Amygdala (tissue), 56 donors: ENCODE measurements around the gene PDE1C.
"Not testable (repeated sequence)": the region's sequence is repeated elsewhere in the genome, so short reads cannot be mapped to it uniquely, and the experiment has no call there.

Experiments used
- DNase-seq, 56 donors: peaks; one replicate each; lab custom pipeline; 2025; lab: John Stamatoyannopoulos, UW

PDE1C gene

DNA sequence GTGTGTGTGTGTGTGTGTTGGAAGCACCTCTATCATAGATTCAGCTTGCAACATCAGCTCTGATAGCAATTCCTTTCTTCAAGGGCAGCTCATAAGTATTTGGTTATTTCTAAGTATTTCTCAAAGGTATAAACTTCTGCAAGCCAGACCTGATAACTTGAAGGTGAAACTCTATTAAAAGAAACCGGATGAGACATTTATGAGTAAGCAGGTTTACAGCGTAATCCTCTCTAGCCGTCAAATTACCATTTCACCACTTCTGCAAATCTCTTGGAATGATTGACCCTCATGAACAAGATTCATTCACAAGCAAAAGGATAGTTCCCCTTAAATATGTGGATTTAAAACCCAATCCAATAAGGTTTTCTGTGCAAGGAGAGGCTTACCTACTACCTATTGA lies 23.1 kb downstream of the PDE1C start:
- no peak for DNase-seq

DNA sequence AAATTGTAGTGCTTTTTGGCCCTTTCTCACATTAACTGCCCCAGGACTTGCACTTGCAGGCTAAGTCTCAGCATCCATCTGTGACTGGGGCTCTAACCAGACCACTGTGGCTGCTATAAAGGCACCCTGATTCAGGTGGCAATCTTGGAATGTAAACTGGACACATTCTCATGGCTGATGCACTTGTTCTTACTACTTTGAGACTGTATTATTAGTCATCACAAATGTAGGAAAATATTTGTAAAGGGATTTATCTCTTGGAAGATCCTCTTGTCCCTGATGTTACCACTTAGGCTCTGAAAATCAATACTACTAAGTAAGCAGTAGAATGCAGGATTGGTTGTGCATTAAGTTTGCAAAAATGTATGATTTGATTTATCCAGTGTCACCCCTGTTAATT lies 25.0 kb downstream of the PDE1C start:
- no peak for DNase-seq

DNA sequence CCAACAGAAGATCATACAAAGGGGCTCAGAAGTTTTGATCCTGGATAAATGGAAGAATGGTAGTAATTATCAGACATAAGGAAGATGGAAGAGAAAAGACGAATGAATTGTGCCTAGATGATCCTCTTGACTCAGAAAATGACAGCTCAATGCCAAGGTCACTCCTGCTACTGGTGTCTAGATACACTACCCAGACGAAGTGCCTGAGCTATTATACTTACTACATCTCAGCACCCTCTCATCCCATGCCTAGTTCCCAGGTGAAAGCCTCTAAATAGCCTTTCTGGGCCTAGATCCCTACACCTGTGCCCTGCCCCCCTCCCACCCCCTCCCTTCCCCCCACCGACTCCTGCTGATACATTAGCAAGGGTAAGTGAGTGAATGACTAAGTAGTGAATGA lies 25.5 kb downstream of the PDE1C start:
- DNase-seq = no peak

DNA sequence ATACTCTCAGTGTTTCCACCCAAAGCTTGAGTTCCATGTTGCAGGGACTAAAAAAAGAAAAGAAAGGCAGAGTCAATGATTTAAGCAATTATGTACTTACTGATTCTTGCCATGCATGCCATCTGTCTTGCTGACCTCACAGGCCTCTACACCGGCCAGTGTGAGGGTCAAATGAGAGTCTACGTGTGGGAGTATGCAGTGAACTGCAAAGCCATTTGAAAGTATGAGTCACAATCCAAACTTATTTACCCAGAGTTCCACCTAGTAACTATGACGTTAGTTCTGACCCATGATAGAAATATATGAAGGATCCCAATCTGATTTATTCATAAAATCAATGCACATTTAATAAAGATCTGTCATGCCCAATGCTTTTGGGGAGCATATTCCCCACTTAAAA lies 26.5 kb downstream of the PDE1C start:
- no peak for DNase-seq

DNA sequence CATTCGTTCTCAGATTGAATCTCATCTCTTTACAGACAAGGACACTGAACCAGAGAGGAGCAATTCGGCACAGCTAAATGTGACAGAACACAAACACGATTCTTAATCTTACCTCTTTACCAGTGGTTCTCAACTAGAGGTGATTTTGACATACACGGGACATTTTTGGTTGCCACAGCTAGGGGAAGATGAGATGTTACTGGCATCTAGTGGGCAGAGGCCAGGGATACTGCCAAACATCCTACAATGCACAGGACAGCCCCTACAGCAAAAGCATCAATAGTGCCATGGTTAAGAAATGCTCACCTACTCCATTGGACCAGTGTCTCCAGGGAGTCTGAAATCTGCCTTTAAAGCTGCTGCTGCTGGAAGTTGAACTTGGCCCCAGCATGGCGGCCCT lies 27.3 kb downstream of the PDE1C start:
- no peak for DNase-seq

DNA sequence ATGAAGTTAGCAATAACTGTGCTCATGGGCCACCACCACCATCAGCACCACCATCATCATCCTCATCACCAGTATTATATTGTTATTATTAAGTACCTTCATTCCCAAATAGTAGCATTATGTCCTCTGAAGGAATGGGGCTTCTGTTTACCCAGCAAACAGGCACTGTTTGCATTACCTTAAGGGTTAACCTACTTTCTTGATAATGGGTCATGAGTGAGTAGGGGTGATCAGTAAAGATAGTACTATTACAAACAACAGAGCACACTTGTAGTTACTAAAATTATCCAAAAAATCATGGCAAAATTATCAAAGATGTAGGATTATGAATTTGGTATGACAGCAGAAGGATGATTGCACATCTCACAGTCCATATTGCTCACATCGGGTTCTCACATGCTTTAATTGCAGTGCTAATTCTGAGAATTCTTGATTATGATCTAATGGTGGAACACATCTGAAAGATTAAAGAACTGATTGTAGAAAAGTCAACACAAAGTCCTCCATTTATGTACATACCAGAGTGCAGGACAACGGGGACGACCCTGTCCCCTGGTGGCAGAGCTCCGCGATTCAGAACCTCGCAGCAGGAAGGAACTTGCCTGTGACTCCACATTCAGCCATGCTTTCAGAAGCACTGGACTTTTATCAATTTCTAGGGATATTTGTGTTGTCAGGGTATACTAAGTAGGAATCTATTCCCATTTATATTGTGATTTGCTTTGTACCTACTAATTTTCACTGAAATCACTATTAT lies 31.0 kb downstream of the PDE1C start:
- peak in 16 of 56 donors; percentile 5 to 62 (median 30) for DNase-seq

DNA sequence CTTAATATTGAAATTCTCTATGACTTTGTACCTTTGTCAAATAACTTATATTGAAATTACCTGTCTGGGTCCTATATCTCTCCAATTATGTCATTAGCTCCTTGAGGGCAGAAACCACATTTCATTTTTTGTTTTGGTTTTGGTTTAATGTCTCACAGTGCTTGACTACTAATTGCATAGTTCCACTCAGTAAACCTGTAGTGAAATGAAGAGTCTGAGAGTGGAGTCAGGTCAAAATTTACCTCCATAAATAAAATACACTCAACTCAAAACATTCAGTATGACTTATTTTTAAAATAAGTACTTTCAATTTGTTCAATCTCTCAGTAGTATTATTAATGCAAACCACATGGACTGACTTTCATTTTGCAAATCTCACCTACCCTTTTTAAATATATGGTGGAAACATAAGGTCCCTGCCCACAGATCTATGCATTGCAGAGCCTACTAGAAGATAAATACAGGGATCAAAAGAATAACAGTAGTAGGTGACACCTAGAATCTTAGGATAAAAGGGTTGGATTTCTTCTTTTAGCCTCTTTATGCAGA lies 32.5 kb downstream of the PDE1C start:
- no peak for DNase-seq

DNA sequence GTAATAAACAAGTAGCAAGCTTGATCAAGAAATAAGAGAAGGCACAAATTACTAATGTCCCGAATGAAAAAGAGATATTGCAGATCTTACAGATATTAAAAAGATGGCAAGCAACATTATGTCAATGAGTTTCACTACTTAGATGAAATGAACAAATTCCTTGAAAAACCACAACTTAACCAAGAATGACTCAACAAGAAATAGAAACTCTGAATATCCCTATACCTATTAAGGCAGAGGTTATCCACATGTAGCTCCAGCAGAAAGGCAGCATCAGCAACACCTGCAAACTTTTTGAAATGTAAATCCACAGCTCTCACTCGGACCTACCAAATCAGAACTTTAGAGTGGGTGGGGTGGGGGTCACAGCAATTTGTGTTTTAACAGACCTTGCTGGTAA lies 33.6 kb downstream of the PDE1C start:
- no peak for DNase-seq

DNA sequence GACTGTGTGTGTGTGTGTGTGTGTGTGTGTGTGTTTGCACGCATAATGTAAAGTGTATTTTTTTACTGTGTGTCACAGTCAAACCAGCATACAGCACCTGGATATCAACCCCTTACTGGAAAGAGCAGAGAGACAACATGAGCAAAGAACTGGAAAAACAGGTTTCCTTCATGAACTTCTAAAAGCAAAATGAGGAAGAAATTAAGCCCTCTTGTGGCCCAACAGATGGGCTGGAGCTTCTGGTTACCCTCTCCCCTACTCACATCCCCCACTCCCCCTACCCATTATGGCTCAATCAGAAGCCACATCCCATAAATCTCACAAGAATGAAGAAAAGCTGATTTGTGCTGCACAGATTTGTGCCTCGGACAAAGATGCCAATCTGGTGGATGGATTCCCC lies 36.2 kb downstream of the PDE1C start:
- DNase-seq = no peak

DNA sequence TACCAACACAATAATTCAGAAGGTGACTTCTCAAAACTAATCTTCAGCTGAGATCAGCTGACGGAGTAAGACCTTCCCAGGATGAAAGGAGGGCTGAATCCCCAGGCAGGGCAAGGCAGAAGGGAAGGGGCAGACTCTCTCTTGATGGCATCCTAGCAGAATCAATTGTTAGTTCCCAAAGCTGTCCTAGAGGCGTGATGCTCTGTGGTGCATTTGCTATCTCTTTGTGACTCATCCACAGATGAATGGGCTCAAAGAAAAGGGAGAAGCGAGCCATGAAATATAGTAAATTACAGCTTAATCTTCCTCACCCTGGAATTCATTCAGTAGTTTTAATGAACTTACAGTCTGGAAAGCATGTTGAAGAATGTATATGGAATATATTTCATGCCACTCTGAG lies 37.2 kb downstream of the PDE1C start:
- no peak for DNase-seq

DNA sequence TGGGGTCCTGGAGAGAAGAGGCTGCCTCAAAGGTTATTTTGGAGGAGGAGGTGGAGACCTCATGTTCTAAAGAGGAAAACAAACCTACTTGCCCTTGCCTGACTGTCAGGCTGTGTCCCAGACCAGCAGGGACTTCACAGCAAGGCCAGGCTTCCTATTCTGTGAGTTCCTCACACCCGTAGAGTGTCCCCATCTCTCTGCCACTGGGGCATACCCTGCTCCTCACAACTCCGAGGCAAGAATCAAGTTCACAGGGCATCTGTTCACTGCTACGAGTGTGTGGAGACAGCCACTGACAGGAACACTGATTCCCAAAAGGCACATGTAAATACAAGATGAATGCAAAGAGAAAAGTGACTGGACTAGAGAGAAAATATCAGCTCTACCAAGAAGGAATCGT lies 38.0 kb downstream of the PDE1C start:
- no peak for DNase-seq

DNA sequence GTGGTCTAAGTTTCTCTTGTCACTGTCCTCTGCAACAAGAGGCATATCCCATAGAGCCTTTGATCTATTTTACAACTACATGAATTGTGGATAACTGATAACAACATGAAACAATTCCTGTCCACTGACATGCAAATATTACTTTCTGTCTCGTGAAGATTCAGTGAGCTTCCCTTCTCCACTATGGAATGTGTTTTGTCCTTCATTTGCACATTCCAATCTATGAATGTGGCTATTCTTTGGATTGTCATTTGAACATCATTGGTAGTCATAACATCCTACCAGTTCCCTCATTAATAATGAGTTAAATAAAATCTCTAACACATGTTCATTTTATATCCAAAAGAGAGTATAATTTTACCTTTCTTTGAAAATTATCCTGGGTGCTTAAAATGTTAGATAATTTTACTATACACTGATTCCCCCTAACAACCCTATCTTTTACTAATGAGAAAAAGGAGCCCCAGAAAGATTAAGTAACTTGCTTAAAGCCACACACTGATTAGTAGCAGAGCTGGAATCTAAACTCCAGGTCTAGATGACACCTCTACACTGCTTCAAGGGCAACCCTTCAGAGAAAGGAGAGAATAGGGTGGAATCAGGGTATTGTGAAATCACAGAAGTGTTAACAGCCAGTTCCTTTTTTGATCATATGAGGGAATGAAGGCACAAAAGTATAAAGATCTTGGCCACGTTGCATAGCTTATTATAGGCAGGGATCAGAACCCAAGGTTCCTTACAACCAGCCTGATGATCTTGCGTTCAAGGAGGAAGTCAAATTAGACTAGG lies 39.1 kb downstream of the PDE1C start:
- DNase-seq = no peak

DNA sequence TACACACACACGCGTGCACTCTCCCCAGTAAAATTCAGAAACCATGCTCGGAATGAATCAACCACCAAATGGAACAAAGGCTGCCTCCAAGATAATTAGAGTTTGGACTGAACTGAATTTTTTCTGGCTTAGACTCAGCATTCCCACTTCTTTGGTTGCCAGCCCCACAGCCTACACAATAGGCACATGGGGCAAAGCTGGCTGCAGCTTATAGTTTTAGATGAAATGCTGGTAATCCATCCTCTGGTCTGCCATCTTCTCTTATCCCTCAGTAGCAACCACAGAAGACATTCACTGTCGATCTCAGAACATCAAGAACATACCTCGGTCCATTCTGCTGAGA lies 44.2 kb downstream of the PDE1C start:
- DNase-seq = no peak

DNA sequence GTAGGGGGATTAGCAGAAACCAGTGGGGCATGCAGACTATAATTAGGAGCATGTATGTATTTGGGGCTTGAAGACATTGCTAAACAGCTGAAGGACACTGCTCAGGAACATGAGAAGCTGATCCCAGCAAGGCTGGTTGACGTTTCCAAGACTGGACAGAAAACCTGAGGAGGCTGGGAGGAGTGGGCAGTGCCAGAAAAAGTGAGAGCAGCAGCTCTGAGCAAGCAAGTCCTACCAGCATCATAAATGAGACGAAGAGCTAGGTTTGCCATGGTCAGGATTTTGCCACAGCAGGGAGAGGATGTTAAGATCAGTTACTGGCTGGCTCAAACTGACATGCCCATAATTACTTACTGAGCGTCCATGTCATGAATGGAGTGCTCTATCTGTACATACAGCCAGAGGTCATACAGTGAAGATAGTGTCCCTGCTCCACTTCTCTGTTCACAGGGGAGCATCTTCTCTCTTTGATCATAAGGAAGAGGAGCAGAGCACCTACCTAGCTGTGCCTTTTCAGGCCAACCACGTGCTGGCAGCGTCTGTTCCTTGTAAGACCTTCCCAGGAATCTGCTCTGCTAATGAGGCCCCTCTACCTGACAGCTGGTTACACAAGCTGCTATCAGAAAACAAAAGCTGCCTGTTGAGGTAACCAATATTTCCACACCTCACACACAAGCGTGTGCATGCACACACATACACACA lies 44.7 kb downstream of the PDE1C start:
- DNase-seq = no peak

DNA sequence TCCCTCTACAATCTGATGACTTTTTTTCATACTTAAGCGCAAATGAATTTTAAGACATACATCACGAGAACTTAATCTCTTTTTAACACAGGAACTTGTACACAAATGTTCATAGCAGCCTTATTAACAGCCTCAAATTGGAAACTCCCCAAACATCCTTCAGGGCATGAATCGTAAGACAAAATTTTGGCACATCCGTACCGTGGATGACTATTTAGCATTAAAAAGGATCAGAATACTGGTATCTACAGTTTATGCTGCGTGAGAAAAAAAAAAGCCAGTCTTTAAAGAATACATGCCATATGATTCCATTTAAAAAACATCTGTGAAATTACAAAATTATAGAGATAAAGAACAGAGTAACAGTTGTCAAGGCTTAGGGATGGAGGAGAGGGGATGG lies 46.8 kb downstream of the PDE1C start:
- DNase-seq = no peak

DNA sequence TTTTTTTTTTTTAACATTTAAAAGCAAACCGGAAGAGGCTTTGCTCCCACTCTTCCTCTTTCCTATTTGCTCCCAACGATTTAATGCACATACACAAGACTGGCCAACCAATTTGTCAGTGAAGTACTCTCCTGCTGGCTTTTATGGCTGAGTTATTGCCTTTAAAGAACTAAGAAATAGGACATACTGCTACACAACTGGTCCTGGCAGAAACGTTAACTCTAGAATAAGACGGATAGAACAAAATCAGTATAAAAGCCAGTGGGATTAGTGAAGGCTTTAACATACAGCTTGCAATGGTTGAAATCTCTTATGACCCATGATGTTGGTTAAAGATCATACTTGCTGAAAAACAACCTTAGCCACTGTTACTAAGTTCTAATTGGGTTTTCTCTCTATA lies 47.2 kb downstream of the PDE1C start:
- DNase-seq = no peak

DNA sequence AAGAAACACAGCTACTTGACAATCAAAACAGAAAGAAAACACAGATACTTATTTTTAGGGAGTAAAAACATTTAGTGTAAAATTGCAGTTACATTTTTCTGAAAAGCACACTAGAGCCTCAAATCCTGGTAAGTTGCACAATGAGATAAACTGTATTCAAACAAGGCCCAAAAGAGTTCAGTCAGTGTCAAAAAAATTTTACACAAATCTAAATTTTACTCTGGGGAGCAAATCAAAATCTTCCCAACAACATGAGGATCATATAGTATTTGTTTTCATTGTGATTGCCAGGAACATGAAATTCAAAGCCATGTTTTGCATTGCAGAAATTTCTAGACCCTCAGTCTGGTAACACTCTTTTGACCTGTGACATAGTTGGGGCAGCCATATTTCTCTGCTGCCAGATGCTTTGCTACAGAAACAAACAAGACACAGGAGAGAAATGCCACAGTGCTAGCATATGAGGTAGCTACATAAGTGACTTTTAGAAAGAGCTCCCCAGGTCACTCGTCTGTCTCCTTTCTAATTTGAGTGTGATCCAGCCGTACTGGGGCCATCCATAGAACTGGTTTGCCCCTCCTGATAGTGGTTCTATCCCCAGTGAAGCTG lies 49.6 kb downstream of the PDE1C start:
- DNase-seq = no peak

DNA sequence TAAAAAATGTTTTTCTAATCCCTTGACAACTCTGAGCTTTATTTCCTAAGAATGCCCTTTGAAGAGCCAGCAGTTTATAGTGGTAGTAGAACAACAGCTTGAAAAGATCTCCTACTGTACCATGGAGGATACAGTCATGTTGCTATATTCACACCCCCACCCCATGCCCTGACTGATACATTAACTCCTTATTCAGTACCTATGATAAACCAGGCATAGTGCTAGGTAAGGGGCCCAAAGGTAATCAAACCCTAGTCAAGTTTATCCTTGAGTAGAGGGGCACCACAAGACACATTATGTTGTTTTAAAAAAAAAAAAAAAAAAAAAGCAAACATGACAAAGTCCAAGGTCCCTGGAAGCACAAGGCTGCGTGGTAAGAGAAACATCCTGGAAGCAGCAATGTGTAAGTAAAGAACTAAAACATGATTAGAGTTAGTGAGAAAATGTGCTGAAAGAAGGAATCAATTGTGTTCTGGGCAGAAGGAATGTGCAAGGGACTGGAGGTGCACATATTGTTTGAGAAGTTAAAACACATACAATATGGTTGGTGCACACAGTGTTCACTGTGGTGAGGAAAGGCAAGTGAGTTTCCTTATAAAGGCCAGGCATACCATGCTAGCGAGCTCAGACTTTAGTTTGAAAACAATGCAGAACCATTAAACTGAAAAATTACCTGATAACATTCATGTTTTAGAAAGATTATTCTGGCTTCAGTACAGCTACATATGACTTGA lies 51.2 kb downstream of the PDE1C start:
- DNase-seq = no peak

DNA sequence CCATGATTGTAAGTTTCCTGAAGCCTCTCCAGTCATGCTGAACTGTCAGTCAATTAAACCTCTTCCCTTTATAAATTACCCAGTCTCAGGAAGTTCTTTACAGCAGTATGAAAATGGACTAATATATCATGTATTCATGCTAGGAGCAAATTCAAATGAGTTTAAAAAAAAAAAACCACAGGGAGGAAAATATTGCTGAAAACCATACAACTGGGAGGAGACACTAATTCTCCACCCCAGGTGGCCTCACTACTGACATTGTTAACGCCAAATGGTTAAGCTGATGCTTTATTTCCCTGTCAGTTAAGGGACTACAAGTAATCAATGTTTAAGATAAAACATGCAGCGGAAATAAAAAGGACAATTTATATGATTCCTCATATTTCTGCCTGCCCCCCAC lies 55.1 kb downstream of the PDE1C start:
- no peak for DNase-seq

DNA sequence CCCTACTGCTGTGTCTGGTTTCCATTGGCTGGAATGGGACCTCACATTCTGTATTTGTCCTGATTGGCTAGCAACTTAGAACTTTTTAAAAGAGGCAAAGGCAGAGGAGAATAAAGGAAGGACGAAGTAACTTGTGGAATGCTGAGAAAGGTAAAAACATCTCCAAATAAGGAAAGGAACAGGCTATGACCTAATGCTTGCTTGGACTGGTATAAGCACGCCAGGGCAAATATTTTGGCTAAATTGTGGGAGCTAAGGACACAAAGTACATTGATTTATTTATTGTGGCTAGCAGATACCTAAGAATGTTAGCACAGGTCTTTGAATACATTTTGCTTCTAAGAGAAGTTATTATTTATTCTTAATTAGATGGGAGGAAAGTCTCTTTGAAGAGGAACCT lies 56.7 kb downstream of the PDE1C start:
- not testable (repeated sequence) for DNase-seq
